Activated naive CD4-positive, alpha-beta T cell treated with anti-CD3 and anti-CD28 coated beads, Interleukin-2, amount 50 U/mL, for 16 hours (primary cell): ENCODE data around the gene TWNK.

Experiments
- DNase-seq: peaks from one replicate; pipeline ENCODE4 v3.0.0-alpha.2; 2020

Gene TWNK

GRCh38 chr10:101012525-101013364, 25.4 kb downstream of the TWNK start:
- DNase-seq = peak; percentile 74

DNA sequence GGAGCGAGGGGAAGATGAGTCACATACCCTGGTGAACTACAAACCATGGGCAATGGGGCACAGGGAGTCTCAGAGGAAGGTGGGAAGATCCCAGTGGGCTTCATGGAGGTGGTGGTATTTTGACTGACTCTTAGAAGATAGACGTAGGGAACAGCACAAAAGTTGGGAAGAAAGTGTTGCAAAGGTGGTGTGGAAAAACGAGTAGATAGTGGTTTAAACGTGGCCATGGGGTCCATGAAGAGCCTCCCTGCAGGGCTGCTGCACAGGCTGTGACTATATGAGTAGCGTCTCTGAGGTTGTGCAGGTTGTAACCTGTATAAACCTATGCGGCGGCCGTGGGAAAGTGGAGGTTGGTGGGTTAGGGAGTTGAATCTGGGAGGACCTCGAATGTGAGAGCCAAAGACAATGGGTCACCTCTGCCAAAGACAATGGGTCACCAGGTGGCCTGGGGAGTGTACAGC, 26.1 kb downstream of the TWNK start:
- DNase-seq = no peak

DNA sequence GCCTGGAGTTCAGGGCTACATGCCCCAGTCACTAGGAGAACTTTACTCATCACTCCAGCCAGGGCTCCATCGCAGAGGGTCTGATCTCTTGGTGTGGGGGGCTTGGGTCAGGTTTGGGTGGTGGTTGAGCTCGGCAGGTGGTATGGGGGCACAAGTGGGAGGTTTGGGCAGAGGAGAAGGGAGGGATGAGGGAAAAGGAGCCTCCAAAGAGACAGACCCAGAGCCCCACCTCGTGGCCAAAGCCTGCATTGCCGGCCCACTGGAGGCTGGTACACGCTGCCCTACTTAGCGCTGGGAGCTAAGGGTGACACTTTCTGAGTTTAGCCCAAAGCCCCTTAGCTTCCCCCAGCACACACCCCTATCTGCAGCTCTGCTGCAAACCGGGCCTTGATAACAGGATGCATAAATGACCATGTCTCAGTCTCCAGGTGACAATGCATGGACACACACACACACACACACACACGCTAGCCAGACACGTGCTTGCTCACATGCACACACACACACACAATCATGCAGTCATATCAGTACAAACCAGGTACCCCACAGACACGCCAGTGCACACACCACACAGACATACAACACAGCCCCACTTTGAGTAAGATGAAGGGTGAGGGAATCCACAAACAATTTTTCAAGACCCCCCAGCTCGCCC, 27.0 kb downstream of the TWNK start:
- peak; percentile 74 for DNase-seq

DNA sequence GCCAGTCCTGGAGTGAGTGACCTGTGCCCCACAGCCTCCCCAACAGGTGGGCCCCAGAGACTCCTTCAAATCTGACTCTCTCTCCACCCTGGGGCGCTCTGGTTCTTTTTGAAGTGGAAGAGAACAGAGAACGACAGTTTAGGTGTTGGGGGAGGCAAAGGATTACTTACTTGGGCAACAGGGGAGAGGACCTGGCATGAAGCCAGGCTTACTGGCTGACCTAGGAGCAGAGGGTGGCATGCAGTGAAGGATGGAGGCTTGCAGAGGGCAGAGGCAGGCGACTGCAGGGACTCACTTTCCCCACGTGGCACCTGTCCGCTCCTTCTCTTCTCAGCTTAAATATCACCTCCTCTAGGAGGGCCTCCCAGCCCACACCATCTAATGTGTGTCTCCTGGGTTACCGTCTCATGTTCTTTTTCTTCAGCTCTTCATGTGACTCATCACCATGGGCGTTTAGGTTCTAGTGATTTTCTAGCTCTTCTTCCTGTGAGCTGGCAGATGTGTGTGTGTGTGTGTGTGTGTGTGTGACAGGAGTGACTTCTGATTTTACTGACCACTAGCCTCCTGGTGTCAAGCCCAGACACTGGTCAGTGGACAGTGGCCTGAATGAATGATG, 27.7 kb downstream of the TWNK start:
- DNase-seq = no peak

DNA sequence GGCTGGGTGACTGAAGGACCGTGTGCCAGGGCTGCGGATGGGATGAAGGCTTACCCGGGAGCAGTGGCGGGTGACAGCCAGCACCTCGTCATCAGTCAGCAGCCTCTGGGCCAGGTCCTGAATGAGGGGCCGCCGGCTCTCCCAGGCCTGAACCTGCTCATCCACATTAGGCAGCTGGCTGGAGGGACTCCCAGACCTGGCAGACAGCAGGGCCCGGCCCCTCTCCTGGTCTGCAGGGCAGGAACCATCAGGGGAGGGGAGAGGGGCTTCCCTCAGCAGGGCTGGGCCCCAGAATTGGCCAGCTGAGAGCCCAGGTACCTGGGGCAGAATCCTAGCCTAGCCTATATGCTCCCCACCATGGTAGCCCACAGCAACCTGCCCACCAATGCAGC, 28.2 kb downstream of the TWNK start:
- no peak for DNase-seq

- no peak for DNase-seq
Measured at GRCh38 chr10:101016814-101017213, 29.5 kb downstream of the TWNK start.

DNA sequence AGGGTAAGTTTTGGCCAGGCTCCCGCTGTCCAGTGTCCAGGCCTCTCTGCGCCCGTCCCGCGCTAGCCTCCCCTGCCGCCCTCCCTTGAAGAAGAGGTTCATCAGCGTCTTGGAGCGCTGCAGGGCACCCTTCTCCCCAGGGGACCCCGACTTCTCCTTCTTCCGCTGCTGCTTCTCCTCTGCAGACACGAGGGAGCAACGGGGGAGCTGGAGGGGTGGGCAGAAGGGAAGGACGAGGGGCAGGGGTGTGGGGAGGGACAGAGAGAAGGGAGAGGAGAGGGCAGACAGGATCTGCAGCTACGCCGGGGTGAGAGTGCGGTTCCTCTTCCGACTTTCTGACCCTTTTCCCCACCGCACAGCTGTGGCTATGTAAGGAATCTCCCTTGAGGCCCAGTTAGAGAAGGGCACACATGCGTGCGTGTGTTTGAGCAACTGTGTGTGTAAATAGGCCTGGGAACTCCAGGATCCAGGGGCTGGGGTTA, 30.8 kb downstream of the TWNK start:
- DNase-seq = no peak

DNA sequence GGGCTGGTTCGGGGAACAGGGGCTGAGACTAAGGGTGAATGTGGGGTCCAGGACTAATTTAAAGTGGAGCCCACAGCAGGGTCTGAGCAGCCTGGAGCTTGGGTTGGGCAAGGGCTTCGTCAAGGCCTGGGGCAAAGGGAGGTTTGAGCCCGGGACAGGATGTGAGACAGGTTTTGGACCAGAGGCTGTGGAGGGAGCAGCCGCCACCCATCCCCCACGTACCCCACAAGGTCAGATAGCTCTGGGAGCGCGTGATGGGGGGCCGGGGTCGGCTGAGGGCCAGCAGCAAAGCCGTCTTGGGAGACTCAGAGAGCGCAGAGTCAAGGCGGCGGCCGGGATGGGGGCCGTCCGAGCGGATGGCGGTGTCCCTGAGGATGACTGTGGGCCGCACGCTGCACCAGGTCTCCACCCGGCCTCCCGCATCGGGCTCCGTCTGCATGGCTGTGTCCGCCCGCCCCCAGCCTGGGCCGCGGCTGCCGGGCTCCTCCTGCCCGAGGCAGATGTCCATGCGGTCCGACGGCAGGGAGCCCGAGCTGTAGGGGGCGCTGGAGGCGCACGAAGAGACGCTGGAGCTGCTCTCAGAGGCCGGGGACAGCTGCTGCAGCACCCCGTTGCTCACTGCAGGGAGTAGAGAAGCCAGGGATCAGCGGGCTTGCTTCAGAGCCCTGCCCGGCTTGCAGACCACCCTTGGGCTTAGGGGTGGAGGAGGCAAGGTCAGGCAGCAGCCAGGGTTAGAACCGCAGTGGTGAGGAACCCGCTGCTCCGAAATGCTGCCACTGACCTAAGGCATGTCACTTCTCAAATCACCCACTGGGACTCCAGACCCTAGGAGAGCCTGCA, 31.5 kb downstream of the TWNK start:
- peak; percentile 76 for DNase-seq

DNA sequence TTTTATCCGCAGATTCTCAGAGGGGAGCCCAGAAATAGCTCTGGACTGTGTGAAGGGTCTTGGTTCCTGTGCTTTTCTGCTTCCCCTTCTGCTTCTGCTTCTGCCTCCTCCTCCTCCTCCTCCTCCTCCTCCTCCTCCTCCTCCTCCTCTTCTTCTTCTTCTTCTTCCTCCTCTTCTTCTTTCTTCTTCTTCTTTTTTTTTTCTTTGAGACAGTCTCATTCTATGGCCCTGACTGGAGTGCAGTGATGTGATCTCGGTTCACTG, 32.0 kb downstream of the TWNK start:
- DNase-seq = no peak

GRCh38 chr10:101020427-101021075, 33.2 kb downstream of the TWNK start:
- no peak for DNase-seq

DNA sequence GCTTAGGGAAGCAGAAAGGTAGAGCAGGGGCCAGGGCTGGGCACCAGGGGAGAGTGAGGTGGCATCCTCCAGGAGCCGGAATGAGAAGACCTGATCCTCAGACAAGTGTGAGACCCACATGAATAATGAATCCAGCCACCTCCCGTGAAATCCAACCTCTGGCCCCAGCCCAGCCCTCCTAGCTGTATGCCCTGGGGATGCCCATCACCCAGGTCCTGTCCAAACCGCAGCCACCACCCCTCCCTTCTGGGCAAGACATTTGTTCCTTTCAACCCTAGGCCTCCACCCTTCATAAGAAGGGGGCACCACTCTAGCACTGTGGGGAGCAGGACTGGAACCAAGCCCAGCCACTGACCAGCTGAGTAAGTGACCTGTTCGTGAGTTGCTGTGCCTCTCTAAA, 33.9 kb downstream of the TWNK start:
- no peak for DNase-seq

GRCh38 chr10:101021692-101022251, 34.4 kb downstream of the TWNK start:
- DNase-seq = no peak

DNA sequence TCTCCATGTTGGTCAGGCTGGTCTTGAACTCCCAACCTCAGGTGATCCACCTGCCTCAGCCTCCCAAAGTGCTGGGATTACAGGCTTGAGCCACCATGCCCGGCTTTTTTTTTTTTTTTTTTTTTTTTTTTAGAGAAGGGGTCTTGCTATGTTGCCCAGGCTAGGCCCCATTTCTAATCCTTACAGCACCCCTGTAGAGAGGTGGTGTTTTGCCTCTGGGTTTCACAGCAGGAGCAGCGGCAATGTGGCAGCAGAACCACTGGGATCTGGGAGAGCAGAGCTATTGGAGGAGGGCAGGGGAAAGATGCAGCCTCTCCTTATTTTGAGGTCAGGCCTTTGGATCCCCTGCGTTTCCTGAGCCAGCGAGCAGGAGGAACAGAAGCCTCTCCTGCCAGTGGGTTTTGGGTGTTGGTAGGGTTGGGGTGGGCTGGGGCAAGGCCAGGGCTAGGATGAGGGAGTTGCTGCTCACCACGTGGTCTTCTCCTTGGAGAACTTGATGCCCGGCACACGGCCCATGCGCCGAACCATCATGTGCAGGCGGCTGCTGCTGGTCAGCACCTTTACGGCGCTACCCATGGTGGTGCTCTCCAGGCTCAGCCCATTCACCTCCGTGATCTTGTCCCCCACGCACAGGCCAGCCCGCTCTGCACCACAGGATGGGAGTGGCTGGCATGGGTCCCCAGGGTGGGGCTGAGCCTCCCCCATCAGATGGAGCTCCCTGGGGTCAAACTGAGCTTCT, 35.8 kb downstream of the TWNK start:
- no peak for DNase-seq

- DNase-seq = no peak
Measured at GRCh38 chr10:101027106-101027720, 39.9 kb downstream of the TWNK start.

DNA sequence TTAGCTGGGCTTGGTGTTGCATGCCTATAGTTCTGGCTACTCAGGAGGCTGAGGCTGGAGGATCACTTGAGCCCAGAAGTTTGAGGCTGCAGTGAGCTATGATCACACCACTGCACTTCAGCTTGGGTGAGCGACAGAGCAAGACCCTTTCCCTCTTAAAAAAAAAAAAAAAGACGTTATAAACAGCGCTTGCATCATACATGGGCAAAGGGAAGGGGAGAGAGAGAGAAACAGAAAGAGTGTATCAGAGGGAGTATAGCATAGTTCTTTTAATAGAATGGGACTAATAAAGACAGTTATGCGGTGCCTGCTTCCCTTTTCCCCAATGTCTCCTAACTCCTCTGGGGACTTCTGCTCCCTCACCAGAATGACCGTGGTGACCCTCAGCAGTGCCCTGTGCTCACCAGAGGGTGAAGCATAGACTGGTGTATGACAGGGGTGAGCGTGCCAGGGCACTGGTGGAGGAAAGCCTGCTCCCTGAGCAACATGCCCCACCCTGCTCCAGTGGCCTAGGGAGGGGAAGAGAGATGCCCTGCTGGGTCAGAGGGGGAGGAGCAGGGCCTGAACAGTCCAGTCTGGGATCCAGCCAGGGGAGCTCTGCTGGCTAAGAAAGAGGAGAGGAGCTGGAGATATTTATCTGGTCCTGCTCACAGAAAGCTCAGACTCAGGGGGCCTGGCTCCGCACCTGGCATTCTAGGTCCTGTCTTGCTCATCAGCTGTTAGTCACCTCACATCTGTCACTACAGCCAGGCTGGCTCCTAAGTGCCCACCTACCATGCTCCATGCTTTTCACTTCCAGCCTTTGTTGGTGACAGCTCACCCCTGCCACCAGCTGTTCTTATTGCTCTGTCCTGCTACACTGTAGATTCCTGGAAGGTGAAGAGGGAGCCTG, 41.3 kb downstream of the TWNK start:
- no peak for DNase-seq

DNA sequence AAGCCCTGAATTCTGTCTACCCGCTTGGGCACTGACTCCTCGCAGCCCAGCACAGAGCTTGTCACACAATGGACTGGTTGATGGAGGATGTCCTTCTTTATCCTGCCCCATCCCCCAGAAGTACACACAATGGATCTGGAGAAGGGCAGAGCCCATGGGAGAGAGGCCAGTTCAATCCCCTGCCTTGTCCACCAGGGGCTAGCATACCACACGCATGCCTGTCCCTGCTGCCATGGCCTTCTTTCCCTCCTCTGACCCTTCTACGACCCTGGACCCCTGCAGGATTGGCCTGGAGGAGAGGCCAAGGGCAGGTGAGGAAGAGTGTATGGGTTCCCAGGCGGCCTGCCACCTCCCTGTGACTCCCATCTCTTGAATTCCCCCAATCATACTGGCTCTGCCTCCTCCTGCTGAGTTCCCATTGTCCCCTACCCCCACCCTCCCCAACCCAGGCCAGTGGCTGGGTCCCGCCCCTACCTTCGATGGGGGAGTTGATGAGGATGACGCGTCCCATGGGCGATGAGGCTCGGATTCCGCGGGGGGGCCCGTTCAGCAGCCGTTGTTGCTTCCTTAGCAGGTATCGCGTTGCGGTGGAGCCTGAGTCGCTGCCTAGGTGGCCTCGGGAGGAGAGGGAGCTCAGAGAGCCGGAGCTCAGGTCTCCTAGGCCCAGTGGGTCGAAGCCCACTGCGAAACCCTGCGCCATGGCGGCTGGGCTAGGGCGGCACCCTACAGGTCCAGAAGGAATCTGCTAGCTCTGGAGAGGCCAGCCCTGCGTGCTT, 42.4 kb downstream of the TWNK start:
- no peak for DNase-seq

GRCh38 chr10:101030496-101031127, 43.3 kb downstream of the TWNK start:
- DNase-seq = no peak

DNA sequence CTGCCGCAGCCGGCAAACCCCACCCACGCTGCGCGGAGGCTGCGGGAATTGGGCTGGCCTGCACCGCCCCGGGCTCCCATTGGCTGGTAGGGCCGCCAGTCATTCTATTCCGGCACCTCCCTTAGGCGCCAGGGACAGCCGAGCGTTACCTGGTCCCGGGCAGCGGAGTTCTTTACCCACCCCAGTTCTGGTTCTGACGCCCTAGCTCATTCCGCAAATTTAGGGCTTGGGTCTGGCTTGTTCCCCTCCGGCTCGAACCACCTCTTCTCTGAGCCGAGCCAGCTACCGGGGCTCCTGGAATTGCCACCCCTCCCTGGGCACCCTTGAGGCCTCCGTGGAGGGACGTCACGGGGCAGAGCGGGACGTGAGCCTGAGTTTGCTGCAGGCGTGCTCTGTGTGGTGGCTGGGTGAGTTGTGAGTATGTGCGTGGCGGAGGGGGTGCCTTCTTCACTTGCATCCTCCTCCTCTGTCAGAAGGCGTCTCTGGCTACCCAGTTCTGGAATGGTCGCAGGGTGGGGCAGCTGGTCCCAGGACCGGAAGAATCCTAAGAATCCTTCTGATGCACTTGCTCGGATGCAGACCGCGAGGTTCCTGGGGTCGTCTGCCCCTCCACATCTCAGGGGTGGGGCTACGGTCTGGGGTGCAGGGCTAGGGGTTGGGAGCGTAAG, 43.9 kb downstream of the TWNK start, which contains the start of the genes PDZD7 and SFXN3:
Gene PDZD7 (minus strand): TSS at position 2 of the 668 bp plus-strand sequence. CDS start 910 bp downstream, outside the sequence.
Gene SFXN3 (plus strand): TSS at position 107 of the 668 bp plus-strand sequence. CDS start 3,461 bp downstream, outside the sequence.
- peak; percentile 98 for DNase-seq
